ENCODE results near the gene PGC. TPM values are rescaled to one million over a fixed set of nuclear protein-coding genes. Genes with fewer than 3 reads are reported as not detected.

Gene PGC
- polyA plus RNA-seq, 1 donor, result not detected

DNA sequence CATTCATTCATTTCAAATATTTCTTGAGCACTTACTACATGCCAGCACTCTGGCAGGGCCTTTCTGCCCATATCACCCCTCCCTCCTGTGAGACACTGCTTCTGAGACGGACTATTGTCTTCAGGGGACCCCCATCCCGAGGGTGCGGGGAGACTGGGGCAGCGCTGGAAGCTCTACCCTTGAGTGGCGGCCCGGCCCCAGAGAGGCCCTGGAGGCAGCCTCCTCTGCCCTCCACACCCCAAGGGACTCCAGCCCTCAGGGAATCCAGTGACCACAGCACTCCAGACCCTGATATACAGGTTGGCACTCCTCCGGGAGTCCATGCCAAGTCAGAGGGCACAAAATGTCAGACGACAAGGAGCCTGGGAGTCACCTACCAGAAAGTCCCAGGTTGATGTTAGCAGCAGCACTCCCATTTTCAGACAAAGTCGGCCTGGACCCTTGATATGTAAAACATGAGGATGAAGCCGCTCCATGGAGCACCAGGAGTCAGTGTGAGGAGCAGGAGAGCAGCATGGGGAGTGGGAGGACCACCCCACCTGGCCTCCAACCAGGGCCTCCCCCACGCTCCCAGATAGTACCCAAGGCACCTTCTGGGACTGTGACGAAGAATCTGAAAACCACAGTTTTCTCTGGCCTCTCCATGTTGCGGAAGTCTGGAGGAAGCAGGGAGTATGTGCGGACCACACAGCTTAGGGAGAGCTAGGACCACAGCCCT is 32.5 kb downstream of the PGC start:
- DNase-seq, result no peak

DNA sequence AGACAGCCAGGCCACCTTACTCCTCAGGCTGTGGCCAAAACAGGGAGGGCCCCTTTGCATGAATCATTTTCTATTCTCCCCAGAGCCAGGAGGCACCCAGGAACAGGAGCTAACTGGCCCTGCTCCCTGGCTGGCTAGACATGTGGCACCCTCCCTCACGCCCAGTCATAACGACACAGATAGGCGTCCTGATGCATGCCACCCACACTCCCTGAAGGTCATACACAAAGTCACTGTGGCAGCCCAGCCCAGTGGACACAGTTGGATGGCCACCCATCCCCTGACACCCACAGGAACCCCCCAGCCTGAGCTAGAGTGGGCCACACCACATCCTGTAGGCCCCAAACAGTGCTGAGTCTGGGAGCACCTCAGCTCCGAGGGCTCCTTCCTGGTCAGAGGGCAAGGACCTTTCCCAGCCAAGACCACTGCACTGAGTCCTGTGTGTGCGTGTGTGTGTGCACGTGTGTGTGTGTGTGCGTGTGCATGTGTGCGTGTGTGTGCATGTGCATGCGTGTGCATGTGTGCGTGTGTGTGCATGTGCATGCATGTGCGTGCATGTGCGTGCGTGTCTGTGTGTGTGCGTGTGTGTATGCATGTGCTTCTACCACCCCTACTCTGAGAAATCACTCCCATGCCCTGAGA is 33.4 kb downstream of the PGC start:
- no peak for DNase-seq

- no peak for DNase-seq
These were observed 34.0 kb downstream of the PGC start for GRCh38 chr6:41713159-41713649.

DNA sequence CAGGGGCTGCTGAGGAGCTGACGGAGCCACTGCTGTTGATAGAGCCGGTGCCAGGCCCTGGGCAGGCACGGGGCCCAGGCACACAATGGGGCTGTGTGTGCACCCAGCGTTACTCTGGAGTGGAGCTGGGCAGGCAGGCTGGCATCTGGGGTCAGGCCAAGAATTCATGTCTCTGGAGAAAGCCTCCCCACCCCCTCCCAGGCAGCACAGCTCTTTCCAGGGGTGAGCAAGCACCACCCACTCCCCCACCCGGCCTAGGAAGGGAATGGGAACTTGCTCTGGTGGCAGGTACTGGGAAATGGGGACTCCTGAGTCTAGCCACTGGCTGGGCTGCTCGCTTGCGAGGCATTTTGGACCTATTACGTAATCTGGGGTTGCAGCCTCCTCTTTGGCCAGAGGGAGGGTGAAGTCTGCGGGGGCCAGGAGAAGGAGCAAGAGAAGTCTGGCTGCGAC is 34.5 kb downstream of the PGC start:
- no peak for DNase-seq

DNA sequence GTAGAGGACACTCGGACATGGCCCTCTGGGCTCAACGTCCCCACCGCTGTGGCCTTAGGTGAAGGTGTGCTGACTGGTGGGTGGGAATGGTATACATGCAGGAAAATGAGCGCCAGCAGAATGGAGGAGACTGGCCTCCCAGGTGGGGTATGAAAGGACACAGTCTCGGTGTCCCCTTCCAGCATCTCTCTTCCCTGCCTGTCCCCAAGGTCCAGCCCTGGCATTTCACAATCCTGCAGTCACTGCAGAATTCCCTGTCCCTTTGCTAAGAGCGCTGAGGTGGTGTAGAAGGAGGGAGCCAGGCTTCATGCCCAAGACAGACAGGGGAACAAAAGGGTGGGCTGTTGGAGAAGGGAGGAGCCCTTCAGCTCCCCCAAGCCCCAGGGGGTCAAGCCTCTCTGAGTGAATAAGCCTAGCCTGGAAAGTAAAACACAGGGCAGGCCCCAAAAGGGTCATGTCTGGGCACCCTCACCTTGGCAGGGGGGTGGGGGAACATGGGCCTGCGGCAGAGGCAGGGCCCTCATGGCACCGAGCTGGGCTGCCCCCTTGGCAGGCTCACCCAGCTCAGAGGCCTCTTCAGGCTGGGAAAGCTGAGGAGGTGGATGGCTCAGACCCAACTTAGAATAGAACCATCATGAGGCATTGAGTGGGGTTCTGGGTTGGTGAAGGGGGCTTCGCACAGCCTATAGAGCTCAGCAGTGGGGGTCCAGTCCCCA is 35.7 kb downstream of the PGC start:
- DNase-seq, result no peak

- no peak for DNase-seq
These were observed 37.8 kb downstream of the PGC start for GRCh38 chr6:41709375-41709774.

DNA sequence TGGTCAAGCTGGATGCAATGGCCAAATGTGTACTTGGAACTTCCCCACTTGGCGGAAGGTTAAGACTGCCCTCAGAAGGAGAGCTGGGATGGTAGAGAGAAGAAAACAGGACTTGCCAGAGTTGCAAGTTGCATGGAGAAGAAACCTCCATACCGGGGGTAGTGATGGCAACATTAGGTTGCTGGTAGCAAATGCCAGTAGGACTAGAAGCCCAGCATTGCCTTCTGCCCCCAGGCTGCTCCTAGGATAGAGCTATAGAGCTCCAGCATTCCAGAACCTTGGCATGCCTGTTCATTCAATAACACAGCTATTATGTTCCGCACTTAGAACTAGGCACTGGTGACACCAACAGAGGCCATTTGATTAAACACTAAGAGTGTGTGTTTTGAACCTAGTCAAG is 38.3 kb downstream of the PGC start:
- DNase-seq, result no peak

- DNase-seq, result no peak
These were observed 39.5 kb downstream of the PGC start for GRCh38 chr6:41707565-41708200.

DNA sequence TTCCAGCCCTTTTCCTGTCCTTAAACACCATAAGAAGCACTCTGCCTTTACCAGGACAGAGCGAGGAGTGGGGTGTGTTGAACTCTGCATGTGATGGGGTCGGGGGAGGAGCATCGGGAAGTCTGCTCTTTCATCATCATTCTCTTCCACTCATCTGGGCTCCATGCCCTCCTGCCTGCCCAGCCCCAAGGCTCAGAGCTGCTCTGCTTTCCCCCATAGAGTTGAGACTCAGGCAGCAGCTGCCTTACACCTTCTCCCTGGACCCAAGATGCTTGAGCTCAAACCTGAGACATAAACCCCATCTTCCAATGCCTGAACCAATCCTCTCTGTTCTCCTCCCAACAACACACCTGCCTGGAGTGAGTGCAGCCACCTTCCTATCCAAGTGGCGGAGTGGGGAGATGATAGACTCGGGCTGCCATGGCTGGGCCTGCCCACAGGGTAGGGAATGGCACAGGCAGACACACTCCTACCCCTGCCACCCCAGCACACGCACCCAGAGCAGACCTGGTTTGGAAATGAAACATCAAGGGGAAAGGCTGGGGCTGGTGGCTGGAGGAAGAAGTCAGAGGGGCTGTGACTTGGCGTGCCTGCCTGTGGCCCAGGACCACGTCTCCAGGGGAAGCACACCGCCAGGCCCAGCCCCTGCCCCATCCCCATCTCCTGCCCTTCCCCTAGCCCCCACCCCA is 40.2 kb downstream of the PGC start:
- no peak for DNase-seq

GRCh38 chr6:41705996-41706835 is 41.0 kb downstream of the PGC start:
- DNase-seq, result no peak

GRCh38 chr6:41705311-41705995 is 41.7 kb downstream of the PGC start:
- no peak for DNase-seq

GRCh38 chr6:41704656-41705310 is 42.4 kb downstream of the PGC start:
- DNase-seq, result no peak

- DNase-seq, result no peak
These were observed 43.2 kb downstream of the PGC start for GRCh38 chr6:41704028-41704427.

DNA sequence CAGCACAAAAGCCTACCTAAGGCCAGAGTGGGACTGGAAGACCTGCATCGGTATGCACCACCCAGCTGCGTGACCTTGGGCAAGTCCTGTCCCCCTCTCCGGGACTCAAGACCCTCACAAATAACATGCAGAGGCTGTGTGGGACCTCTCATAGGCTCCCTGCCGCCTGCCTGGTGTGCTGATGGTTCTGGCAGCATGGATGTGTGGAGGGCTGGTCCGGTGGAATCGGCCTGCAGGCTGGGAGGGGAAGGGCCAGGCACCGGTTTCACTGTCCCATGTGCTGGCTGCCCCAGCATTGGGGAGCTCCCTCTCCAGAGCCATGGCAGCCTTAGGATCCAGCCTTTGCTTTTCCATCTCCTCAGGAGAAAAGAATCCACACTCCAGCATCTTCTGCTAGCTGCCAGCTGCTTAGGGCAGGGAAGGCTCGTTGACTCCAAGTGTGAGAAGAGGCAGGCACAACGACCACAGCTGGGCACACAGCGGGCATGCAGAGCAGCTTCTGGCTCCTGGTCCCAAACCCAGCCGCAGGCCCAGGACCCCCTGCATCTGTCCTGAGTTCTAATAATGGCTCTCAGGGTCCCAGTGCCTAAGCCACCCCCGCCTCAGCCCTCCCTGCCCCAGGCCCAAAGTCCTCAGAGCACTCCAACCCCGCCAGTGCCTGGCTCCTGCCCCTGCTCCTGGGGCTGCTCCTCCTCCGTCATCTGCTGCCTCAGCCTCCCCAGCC is 44.3 kb downstream of the PGC start:
- no peak for DNase-seq

- no peak for DNase-seq
These were observed 45.0 kb downstream of the PGC start for GRCh38 chr6:41702089-41702745.

DNA sequence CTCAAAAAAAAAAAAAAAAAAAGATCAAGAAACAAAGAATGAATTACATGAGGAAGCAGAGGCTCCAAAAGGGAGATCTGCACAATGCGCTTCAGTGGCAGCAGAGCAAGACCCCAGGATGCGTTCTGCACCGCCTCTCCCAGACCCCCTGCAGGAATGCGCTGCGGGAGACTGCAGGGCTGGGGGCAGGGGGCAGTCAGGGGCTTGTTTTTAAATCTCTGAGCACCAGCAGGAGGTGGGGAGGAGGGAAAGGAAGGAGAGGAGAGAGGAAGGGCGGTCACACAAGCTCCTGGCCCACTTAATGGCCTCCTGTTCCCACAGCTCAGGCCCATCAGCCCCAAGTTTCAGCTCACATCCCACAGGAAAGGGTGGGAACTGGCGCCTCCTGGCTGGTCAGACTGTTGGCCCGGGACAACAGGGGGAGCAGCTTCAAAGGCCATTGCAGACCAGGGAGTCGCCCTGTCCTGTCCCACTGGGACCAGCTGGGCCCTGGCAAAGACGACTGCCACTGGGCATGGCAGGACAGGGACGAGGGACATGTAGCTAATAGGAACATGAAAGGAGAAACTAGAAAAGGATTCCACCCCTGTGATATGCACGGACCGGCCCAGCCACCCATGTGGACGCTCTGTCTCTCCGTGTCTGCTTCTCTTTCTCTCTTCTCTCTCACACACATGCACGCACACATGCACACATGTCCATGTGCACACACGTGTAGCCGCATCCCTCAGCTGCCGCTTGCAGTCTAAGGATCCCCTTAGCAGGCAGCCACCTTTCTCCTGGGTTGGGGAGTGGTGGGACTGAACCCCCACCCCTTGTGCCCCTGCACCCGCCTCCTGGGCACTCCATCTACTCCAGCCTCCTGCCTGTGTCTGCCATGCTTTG is 46.5 kb downstream of the PGC start:
- DNase-seq, result no peak

GRCh38 chr6:41699063-41699462 is 48.1 kb downstream of the PGC start:
- no peak for DNase-seq
